HUES64 (cell line): ENCODE measurements around the gene ATP2C1.
A peak's percentile ranks its signal among the peaks of the same experiment; 100 is the strongest.
"Not testable (repeated sequence)": the region's sequence is repeated elsewhere in the genome, so short reads cannot be mapped to it uniquely, and the experiment has no call there.

ENCODE experiments used
- H3K27ac ChIP-seq: 2 replicates; pipeline ENCODE4 v1.7.0; 2013; ENCODE audit warnings: low read depth, low read length, inconsistent platforms
- H3K27me3 ChIP-seq: 2 replicates; pipeline ENCODE4 v1.6.1; 2013; ENCODE audit warnings: mild to moderate bottlenecking, low read length; ENCODE audit not compliant: insufficient read depth
- H3K36me3 ChIP-seq: 2 replicates; pipeline ENCODE4 v1.6.1; 2013; ENCODE audit warnings: mild to moderate bottlenecking, low read length; ENCODE audit not compliant: insufficient read depth
- H3K4me1 ChIP-seq: 2 replicates; pipeline ENCODE4 v1.6.1; 2013; ENCODE audit warnings: mild to moderate bottlenecking, low read length, moderate library complexity; ENCODE audit not compliant: insufficient read depth
- H3K4me3 ChIP-seq: 2 replicates; pipeline ENCODE4 v1.5.1; 2013; ENCODE audit warnings: mild to moderate bottlenecking, low read length, moderate library complexity
- H3K9ac ChIP-seq: 2 replicates; pipeline ENCODE4 v1.6.1; 2013; ENCODE audit warnings: mild to moderate bottlenecking, low read depth, low read length
- H3K9me3 ChIP-seq: 2 replicates; pipeline ENCODE4 v1.6.1; 2013; ENCODE audit warnings: low read depth, low read length; ENCODE audit not compliant: insufficient read depth
- WGBS: fragments of 150-250, 120-280 bp; methylation state at CpG from one replicate; pipeline ENCODE4 v1.1.7; 2013; ENCODE audit warnings: missing lambda C conversion rate; 5-methylcytosine and 5-hydroxymethylcytosine counted together

ATP2C1 gene

DNA sequence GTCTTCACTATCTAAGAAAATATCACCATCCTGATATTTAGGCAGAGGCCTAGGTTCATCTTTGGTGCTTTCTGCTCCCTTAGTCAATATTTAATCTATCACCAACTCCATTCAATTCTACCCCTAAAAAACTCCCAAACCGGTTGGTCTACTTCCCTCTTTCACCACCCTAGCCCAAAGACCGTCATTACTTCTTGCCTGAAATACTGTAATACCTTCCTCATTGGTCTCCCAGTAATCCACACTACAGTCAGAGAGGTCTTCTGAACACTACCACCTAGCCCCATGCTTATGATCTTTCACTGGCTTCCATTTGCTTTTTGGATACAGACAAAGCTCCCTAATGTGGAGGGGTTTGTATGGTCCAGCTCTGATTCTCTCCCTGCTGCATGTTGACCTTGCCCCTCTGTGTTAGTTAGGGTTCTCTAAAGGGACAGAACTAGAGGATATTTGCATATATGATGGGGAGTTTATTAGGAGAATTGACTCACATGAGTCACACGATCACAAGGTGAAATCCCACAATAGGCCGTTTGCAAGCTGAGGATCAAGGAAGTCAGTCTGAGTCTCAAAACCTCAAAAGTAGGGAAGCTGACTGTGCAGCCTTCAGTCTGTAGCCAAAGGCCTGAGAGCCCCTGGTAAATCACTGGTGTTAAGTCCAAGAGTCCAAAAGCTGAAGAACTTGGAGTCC is 36.4 kb upstream of the ATP2C1 start:
- no peaks in the 10 kb centered on the region for H3K4me1 ChIP-seq
- no peaks in the 10 kb centered on the region for H3K27me3 ChIP-seq
- 92% methylated on average over 4 of the region's 4 CpGs for WGBS
- H3K9ac ChIP-seq = no peak overlapping the region
- no peak overlapping the region for H3K4me3 ChIP-seq
- H3K36me3 ChIP-seq = no peaks in the 10 kb centered on the region
- H3K9me3 ChIP-seq = no peaks in the 10 kb centered on the region
- H3K27ac ChIP-seq = no peak overlapping the region

DNA sequence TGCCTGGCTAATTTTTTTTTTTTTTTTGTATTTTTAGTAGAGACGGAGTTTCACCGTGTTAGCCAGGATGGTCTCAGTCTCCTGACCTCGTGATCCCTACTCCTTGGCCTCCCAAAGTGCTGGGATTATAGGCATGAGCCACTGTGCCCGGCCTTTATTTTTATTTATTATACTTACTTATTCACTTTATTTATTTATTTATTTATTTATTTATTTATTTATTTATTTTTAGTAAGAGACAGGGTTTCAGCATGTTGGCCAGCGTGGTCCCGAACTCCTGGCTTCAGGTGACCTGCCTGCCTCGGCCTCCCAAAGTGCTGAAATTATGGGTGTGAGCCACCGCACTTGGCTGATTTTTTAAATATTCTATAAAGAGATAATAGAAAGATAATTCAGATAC is 31.8 kb upstream of the ATP2C1 start:
- H3K4me3 ChIP-seq, H3K36me3 ChIP-seq, H3K9me3 ChIP-seq, H3K4me1 ChIP-seq, H3K9ac ChIP-seq, H3K27me3 ChIP-seq, H3K27ac ChIP-seq: not testable (repeated sequence)
- WGBS = 95% methylated on average over 6 of the region's 8 CpGs

DNA sequence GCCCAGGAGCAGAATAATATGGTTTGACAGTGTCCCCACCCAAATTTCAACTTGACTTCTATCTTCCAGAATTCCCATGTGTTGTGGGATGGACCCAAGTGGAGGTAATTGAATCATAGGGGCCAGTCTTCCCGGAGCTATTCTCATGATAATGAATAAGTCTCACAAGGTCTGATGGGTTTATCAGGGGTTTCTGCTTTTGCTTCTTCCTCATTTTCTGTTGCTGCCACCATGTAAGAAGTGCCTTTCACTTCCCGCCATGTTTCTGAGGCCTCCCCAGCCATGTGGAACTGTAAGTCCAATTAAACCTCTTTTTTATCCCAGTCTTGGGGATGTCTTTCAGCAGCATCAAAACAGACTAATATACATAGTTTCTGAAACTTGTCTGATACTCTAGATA is 28.4 kb upstream of the ATP2C1 start:
- H3K4me1 ChIP-seq = no peaks in the 10 kb centered on the region
- no peak overlapping the region for H3K9ac ChIP-seq
- H3K27ac ChIP-seq = no peak overlapping the region
- H3K4me3 ChIP-seq = no peak overlapping the region
- H3K27me3 ChIP-seq = no peaks in the 10 kb centered on the region
- H3K9me3 ChIP-seq = peaks cover 4% of the 10 kb centered on the region; the same call in 1 of the 2 replicates
- H3K36me3 ChIP-seq = no peaks in the 10 kb centered on the region
- WGBS = 88% methylated on average over 2 of the region's 2 CpGs

DNA sequence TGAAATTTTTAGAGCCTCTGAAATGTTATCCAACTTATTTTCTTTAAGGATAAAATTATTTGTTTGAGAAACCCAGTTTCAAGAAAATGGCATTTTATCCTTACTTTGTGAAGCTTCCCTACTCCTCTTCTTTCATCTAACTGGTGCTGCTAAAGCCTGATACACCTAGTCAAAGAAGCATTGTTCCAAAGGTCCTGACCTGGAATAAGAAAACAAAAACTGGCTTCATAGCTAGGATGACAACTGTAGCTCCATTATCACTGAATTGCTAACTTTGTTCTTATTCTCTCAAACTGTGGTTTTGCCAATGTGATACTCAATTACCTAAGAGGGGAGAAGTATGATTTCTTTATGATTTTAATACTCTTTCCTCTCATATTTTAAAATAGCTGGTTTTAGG is 27.6 kb upstream of the ATP2C1 start:
- Histone ChIP-seq H3K27me3 (no peaks in the 10 kb centered on the region), H3K4me3 (no peak overlapping the region), H3K9me3 (peaks cover 4% of the 10 kb centered on the region; the same call in 1 of the 2 replicates), H3K27ac (no peak overlapping the region), H3K4me1 (no peaks in the 10 kb centered on the region), H3K36me3 (no peaks in the 10 kb centered on the region), H3K9ac (no peak overlapping the region)

DNA sequence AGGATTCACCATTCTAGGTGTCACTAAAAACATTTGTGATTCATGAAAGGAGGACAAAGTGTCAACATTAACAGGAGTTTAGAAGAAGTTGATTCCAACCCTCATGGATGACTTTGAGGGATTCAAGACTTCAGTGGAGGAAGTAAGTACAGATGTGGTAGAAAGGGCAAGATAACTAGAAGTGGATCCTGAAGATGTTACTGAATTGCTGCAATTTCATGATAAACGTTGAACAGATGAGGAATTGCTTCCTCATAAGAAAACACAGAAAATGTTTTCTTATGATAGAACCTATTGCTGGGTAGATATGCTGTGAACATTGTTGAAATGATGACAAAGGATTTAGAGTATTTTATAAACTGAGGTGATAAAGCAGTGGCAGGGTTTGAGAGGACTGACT is 23.5 kb upstream of the ATP2C1 start:
- no peak overlapping the region for H3K27ac ChIP-seq
- H3K4me3 ChIP-seq = no peak overlapping the region
- 93% methylated on average over 1 of the region's 1 CpG for WGBS

DNA sequence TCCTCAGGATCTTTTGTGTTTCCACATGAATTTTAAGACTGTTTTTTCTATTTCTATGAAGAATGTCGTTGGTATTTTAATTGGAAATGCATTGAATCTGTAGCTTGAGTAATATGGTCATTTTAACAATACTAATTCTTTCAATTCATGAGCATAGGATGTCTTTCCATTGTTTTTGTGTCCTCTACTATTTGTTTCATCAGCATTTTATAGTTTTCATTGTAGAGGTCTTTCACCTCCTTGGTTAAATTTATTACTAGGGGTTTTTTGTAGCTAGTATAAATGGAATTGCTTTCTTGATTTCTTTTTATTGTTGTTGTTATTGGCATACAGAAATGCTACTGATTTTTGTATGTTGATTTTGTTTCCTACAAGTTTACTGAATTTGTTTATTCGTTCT is 17.3 kb upstream of the ATP2C1 start:
- Histone ChIP-seq H3K27me3 (no peaks in the 10 kb centered on the region), H3K27ac (no peak overlapping the region), H3K36me3 (no peaks in the 10 kb centered on the region), H3K4me3 (no peak overlapping the region), H3K9me3 (peaks cover 5% of the 10 kb centered on the region; the same call in 1 of the 2 replicates), H3K9ac (no peak overlapping the region), H3K4me1 (no peaks in the 10 kb centered on the region)
- WGBS = 83% methylated on average over 2 of the region's 2 CpGs

More for the DNA sequence above, 23.5 kb upstream of the ATP2C1 start:
- H3K9ac ChIP-seq = no peak overlapping the region
- no peaks in the 10 kb centered on the region for H3K4me1 ChIP-seq
- peaks cover 4% of the 10 kb centered on the region; the same call in 1 of the 2 replicates for H3K9me3 ChIP-seq
- H3K27me3 ChIP-seq = no peaks in the 10 kb centered on the region
- H3K36me3 ChIP-seq = no peaks in the 10 kb centered on the region

DNA sequence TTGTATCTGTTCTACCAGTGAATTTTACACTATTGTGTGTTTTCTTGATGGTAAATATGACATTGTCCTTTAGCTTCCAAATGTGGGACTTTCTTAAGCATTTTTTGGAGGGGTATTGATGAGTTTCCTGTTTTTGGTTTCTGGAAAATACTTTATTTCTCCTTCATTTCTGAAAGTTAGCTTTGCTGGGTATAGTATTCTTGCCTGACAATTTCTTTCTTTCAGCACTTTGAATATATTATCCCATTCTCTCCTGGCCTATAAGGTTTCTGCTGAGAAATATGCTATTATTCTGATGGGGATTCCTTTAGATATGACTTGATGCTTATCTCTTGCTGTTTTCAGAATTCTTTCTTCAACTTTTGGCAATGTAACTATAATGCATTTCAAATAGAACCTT is 15.4 kb upstream of the ATP2C1 start:
- no peak overlapping the region for H3K9ac ChIP-seq
- H3K27ac ChIP-seq = no peak overlapping the region
- peaks cover 5% of the 10 kb centered on the region; the same call in 1 of the 2 replicates for H3K9me3 ChIP-seq
- no peaks in the 10 kb centered on the region for H3K4me1 ChIP-seq
- no peaks in the 10 kb centered on the region for H3K36me3 ChIP-seq
- no peaks in the 10 kb centered on the region for H3K27me3 ChIP-seq
- no peak overlapping the region for H3K4me3 ChIP-seq

DNA sequence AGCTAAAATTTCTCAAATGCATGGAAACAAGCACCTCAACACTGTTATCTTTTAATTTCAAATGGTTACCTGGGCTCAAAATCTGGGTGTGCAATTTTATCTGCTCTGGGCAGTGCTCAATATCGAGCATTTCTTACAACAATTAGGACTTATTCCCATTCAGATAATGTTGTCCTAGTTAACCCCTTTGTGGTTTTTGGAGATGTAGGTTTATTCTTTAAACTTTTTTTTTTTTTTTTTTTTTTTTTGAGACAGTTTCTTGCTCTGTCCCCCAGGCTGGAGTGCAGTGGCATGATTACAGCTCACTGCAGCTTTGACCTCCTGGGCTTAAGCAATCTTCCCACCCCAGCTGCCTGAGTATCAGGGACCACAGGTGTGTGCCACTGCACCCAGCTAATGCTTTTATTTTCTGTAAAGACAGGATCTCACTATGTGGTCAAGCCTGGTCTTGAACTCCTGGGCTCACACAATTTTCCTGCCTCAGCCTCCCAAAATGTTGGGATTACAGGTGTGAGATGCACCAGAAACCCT is 4.4 kb upstream of the ATP2C1 start:
- WGBS = 88% methylated on average over 1 of the region's 1 CpG
- Histone ChIP-seq H3K4me3 (no peak overlapping the region), H3K9ac (no peak overlapping the region), H3K36me3 (no peaks in the 10 kb centered on the region), H3K27ac (no peak overlapping the region), H3K27me3 (no peaks in the 10 kb centered on the region), H3K4me1 (0 out of 2 replicates have a peak, but pooled peaks cover 2% of the 10 kb centered on the region), H3K9me3 (no peaks in the 10 kb centered on the region)

DNA sequence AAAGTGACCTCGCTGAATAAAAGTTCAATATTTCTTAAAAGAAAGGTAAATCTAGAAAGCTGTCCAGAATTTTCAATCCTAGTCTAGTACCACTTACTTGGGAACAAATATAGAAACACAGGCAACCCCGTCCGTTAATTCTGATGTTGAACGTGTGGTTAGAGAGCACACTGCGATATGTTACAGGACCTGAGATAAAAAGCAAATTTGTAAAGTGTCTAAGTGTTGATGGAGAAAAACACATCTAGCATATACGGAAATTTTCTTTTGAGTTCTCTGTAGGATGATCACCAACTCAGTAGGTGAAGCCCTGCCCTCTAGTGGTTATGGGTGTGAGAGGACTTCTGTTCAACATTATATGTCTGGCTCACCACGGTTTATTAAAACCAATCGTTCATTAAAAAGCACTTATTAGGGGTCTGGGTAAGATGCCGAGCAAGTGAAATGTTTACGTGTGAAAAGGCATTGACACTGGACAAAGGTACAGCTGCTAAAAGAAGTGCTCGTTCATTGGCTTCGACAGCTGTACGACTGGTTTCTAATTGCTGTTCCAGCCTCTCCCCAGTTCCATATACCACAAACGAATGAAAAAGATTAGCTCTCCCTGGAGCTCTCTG is 1.0 kb upstream of the ATP2C1 start:
- WGBS = 9% methylated on average over 12 of the region's 14 CpGs
- H3K27ac ChIP-seq = peak overlapping the region; percentile 82; the same call in 1 of the 2 replicates
- H3K9ac ChIP-seq = peak overlapping the region; percentile 90
- H3K4me3 ChIP-seq = peak overlapping the region; percentile 88
- peaks cover 25% of the 10 kb centered on the region for H3K4me1 ChIP-seq
- no peaks in the 10 kb centered on the region for H3K27me3 ChIP-seq
- no peaks in the 10 kb centered on the region for H3K9me3 ChIP-seq
- no peaks in the 10 kb centered on the region for H3K36me3 ChIP-seq

DNA sequence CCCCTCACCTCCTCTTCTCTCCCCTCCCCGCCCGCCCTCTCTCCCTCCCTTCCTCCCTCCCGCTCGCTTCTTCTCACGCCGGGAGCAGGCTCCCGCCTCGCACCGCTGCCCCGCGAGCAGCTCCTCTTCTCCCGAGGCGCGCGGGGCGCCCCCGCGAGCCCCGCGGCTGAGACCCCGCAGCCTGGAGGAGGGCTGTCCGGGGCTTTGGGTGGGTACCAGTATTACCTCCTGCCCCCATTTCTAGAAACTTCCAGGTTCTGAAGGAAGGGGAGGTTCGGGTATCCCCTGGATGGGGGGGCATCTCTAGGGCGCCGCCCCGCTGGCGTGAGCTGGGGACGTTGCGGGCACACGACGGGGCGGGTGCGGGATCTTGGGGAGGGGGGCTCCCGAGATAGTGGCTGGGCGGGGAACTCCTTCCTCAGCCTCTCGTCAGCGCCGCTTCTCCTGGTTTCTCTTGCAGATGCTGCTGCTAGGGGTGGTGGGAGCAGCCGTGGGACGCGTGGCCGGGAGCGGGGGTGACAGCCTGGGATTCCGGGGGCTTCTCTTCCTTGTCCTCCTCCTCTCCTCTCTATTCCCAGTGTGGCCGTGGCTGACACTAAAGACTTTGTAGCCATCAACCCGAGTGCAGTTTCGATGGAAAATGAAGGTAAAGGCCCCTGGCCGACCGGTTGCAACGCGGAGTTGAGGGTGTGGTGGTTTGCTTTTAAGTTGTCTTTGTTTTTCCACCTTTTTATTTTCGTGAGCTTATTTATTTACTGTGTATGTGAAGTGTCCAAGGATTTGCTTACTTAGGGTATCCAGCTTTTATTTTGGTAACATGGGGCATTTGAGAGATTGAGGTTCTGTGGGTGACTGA is 474 bp downstream of the ATP2C1 start:
- Histone ChIP-seq H3K9ac (peak overlapping the region; percentile 78), H3K4me1 (peaks cover 40% of the 10 kb centered on the region), H3K27me3 (no peaks in the 10 kb centered on the region), H3K36me3 (no peaks in the 10 kb centered on the region), H3K4me3 (peak overlapping the region; percentile 88), H3K27ac (peak overlapping the region; percentile 82), H3K9me3 (no peaks in the 10 kb centered on the region)
- WGBS = under 1% methylated on average over 49 of the region's 52 CpGs

DNA sequence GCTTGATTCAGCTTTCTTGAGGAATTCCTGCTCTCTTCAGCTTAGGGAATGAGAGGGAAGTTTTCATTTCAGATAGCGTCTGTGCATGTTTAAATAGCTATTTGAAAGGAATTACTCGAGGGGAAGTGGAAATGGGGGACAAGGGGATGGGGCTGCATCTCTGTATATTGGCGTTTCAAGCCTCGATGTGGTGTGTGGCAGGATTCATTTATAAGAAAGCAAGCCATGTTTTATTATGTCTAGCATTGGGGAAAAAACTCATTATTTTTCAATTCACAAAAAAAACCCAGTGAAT is 1.0 kb downstream of the ATP2C1 start:
- peak overlapping the region; percentile 88 for H3K4me3 ChIP-seq
- H3K9me3 ChIP-seq = no peaks in the 10 kb centered on the region
- peak overlapping the region; percentile 78; the same call in 1 of the 2 replicates for H3K9ac ChIP-seq
- no peak overlapping the region for H3K27ac ChIP-seq
- no peaks in the 10 kb centered on the region for H3K27me3 ChIP-seq
- 6% methylated on average over 4 of the region's 4 CpGs for WGBS
- H3K4me1 ChIP-seq = peaks cover 43% of the 10 kb centered on the region
- H3K36me3 ChIP-seq = no peaks in the 10 kb centered on the region
